GM19043 (cell line): ENCODE measurements around the gene TMOD1.

Experiments used
- ATAC-seq: cut with Tn5 transposase; IDR thresholded peaks from one replicate; pipeline ENCODE4 v1.9.1; 2021; ENCODE audit warnings: low read depth; ENCODE audit not compliant: unreplicated experiment

Gene TMOD1

GRCh38 chr9:97628668-97629067 lies 127.2 kb downstream of the TMOD1 start:
- ATAC-seq, result no peak

GRCh38 chr9:97629156-97629555 lies 127.7 kb downstream of the TMOD1 start:
- no peak for ATAC-seq

- no peak for ATAC-seq
Observed at GRCh38 chr9:97630591-97630990, 129.1 kb downstream of the TMOD1 start.

GRCh38 chr9:97632248-97632984 lies 130.9 kb downstream of the TMOD1 start:
- ATAC-seq, result peak; percentile 6

GRCh38 chr9:97632985-97633858 lies 131.8 kb downstream of the TMOD1 start, which contains the start of the genes NCBP1 and TSTD2:
Gene NCBP1 (plus strand): TSS chr9:97633821. CDS start chr9:97633882, 61 bp downstream.
Gene TSTD2 (minus strand): TSS chr9:97633368. CDS start chr9:97627562, 5,806 bp downstream.
- peak; percentile 81 for ATAC-seq

GRCh38 chr9:97633859-97634490 lies 132.5 kb downstream of the TMOD1 start:
- no peak for ATAC-seq

GRCh38 chr9:97635026-97635425 lies 133.6 kb downstream of the TMOD1 start:
- ATAC-seq, result no peak

GRCh38 chr9:97636903-97637302 lies 135.4 kb downstream of the TMOD1 start:
- no peak for ATAC-seq

- no peak for ATAC-seq
Observed at GRCh38 chr9:97638666-97639065, 137.2 kb downstream of the TMOD1 start.

GRCh38 chr9:97640325-97640724 lies 138.9 kb downstream of the TMOD1 start:
- ATAC-seq, result no peak

- no peak for ATAC-seq
Observed at GRCh38 chr9:97645720-97646119, 144.3 kb downstream of the TMOD1 start.

GRCh38 chr9:97647996-97648395 lies 146.5 kb downstream of the TMOD1 start:
- no peak for ATAC-seq
